ENCODE data around the gene SEL1L3. TPM values are rescaled to one million over a fixed set of nuclear protein-coding genes. Genes with fewer than 3 reads are reported as not detected.

Gene SEL1L3
- total and polyA plus RNA-seq, 2 donors (not counting 1 experiment from before 2014, with no cell fraction given): 13.2 to 56.3 TPM

GRCh38 chr4:25842229-25842845 lies 20.5 kb downstream of the SEL1L3 start:
- Histone ChIP-seq H3K79me2 (ENCODE audit: control insufficient read depth, insufficient read depth, low read length) (no peaks in the 10 kb centered on the region), H3K9ac (ENCODE audit: insufficient read depth, low read length) (no peak overlapping the region), H2AFZ (ENCODE audit: low read length) (no peak overlapping the region), H3K27me3 (ENCODE audit: control insufficient read depth, insufficient read depth, low read length) (no peaks in the 10 kb centered on the region), H3K36me3 (ENCODE audit: control insufficient read depth, insufficient read depth, low read length) (no peaks in the 10 kb centered on the region), H4K20me1 (ENCODE audit: control insufficient read depth, extremely low read depth, insufficient read depth, low read length) (no peaks in the 10 kb centered on the region), H3K9me3 (ENCODE audit: control insufficient read depth, insufficient read depth, low read depth, low read length) (no peaks in the 10 kb centered on the region), H3K27ac (ENCODE audit: insufficient read depth, low read length) (no peak overlapping the region), H3K4me1 (ENCODE audit: control insufficient read depth, extremely low read depth, insufficient read depth, low read length) (no peaks in the 10 kb centered on the region), H3K4me2 (ENCODE audit: extremely low read depth, insufficient read depth, low read length) (no peak overlapping the region), H3K4me3 (replicated peaks in 1 of 4; ENCODE audit: control extremely low read depth in 1 of 4, insufficient read depth in 1 of 4, low read depth in 3 of 4, low read length in 4 of 4) (no peak overlapping the region)
- no peak for TF ChIP-seq EZH2 (IDR thresholded peaks at IDR 0.05; ENCODE audit: low read length, missing control alignments)
- TF ChIP-seq CTCF (conservative IDR thresholded peaks at IDR 0.05 in 1 of 2, IDR thresholded peaks at IDR 0.05 in 1 of 2; ENCODE audit: low read depth in 1 of 2, low read length in 2 of 2): peak in 1 of 2 donors; percentile 8
- DNase-seq (ENCODE audit: low read depth in 2 of 2): no peak

- H3K4me1 ChIP-seq (ENCODE audit: control insufficient read depth, extremely low read depth, insufficient read depth, low read length): no peaks in the 10 kb centered on the region
- no peak overlapping the region for H3K4me2 ChIP-seq (ENCODE audit: extremely low read depth, insufficient read depth, low read length)
- H4K20me1 ChIP-seq (ENCODE audit: control insufficient read depth, extremely low read depth, insufficient read depth, low read length): no peaks in the 10 kb centered on the region
- TF ChIP-seq EZH2 (IDR thresholded peaks at IDR 0.05; ENCODE audit: low read length, missing control alignments) (no peak), CTCF (conservative IDR thresholded peaks at IDR 0.05 in 1 of 2, IDR thresholded peaks at IDR 0.05 in 1 of 2; ENCODE audit: low read depth in 1 of 2, low read length in 2 of 2) (no peak)
- H2AFZ ChIP-seq (ENCODE audit: low read length): no peak overlapping the region
- peak in 1 of 2 donors; percentile 48 for DNase-seq (ENCODE audit: low read depth in 2 of 2)
- H3K36me3 ChIP-seq (ENCODE audit: control insufficient read depth, insufficient read depth, low read length): no peaks in the 10 kb centered on the region
- H3K9me3 ChIP-seq (ENCODE audit: control insufficient read depth, insufficient read depth, low read depth, low read length): no peaks in the 10 kb centered on the region
- no peaks in the 10 kb centered on the region for H3K79me2 ChIP-seq (ENCODE audit: control insufficient read depth, insufficient read depth, low read length)
- no peaks in the 10 kb centered on the region for H3K27me3 ChIP-seq (ENCODE audit: control insufficient read depth, insufficient read depth, low read length)
- no peak overlapping the region for H3K4me3 ChIP-seq (replicated peaks in 1 of 4; ENCODE audit: control extremely low read depth in 1 of 4, insufficient read depth in 1 of 4, low read depth in 3 of 4, low read length in 4 of 4)
- no peak overlapping the region for H3K9ac ChIP-seq (ENCODE audit: insufficient read depth, low read length)
- no peak overlapping the region for H3K27ac ChIP-seq (ENCODE audit: insufficient read depth, low read length)
Measured at GRCh38 chr4:25839687-25840086, 23.1 kb downstream of the SEL1L3 start.

- no peak overlapping the region for H3K27ac ChIP-seq (ENCODE audit: insufficient read depth, low read length)
- H3K4me3 ChIP-seq (replicated peaks in 1 of 4; ENCODE audit: control extremely low read depth in 1 of 4, insufficient read depth in 1 of 4, low read depth in 3 of 4, low read length in 4 of 4): no peak overlapping the region
- no peak for TF ChIP-seq CTCF (conservative IDR thresholded peaks at IDR 0.05 in 1 of 2, IDR thresholded peaks at IDR 0.05 in 1 of 2; ENCODE audit: low read depth in 1 of 2, low read length in 2 of 2)
- no peak for TF ChIP-seq EZH2 (IDR thresholded peaks at IDR 0.05; ENCODE audit: low read length, missing control alignments)
- DNase-seq (ENCODE audit: low read depth in 2 of 2): no peak
- H3K27me3 ChIP-seq (ENCODE audit: control insufficient read depth, insufficient read depth, low read length): no peaks in the 10 kb centered on the region
- H3K9ac ChIP-seq (ENCODE audit: insufficient read depth, low read length): no peak overlapping the region
- H2AFZ ChIP-seq (ENCODE audit: low read length): no peak overlapping the region
- H3K36me3 ChIP-seq (ENCODE audit: control insufficient read depth, insufficient read depth, low read length): no peaks in the 10 kb centered on the region
- no peaks in the 10 kb centered on the region for H3K9me3 ChIP-seq (ENCODE audit: control insufficient read depth, insufficient read depth, low read depth, low read length)
- H4K20me1 ChIP-seq (ENCODE audit: control insufficient read depth, extremely low read depth, insufficient read depth, low read length): no peaks in the 10 kb centered on the region
- no peak overlapping the region for H3K4me2 ChIP-seq (ENCODE audit: extremely low read depth, insufficient read depth, low read length)
- no peaks in the 10 kb centered on the region for H3K79me2 ChIP-seq (ENCODE audit: control insufficient read depth, insufficient read depth, low read length)
- H3K4me1 ChIP-seq (ENCODE audit: control insufficient read depth, extremely low read depth, insufficient read depth, low read length): no peaks in the 10 kb centered on the region
Measured at GRCh38 chr4:25839233-25839632, 23.6 kb downstream of the SEL1L3 start.
